NCI-H774 (cell line): Measurements from ENCODE around the gene DSCAML1.

Experiments
- DNase-seq: peaks from one replicate; lab custom pipeline; 2025; lab: John Stamatoyannopoulos, UW

DSCAML1 gene

GRCh38 chr11:117488996-117489952 lies 307.7 kb downstream of the DSCAML1 start:
- DNase-seq = no peak

- no peak for DNase-seq
Measured at GRCh38 chr11:117486059-117486458, 311.0 kb downstream of the DSCAML1 start.

- DNase-seq = no peak
Measured at GRCh38 chr11:117484156-117484555, 312.9 kb downstream of the DSCAML1 start.

- DNase-seq = no peak
Measured at GRCh38 chr11:117483372-117483771, 313.6 kb downstream of the DSCAML1 start.

GRCh38 chr11:117482881-117483280 lies 314.1 kb downstream of the DSCAML1 start:
- no peak for DNase-seq

- DNase-seq = no peak
Measured at GRCh38 chr11:117481885-117482284, 315.1 kb downstream of the DSCAML1 start.

GRCh38 chr11:117481036-117481435 lies 316.0 kb downstream of the DSCAML1 start:
- no peak for DNase-seq

- no peak for DNase-seq
Measured at GRCh38 chr11:117480221-117480620, 316.8 kb downstream of the DSCAML1 start.

- DNase-seq = no peak
Measured at GRCh38 chr11:117479372-117479771, 317.6 kb downstream of the DSCAML1 start.

- DNase-seq = no peak
Measured at GRCh38 chr11:117478926-117479325, 318.1 kb downstream of the DSCAML1 start.

GRCh38 chr11:117478126-117478860 lies 318.7 kb downstream of the DSCAML1 start:
- no peak for DNase-seq

GRCh38 chr11:117477721-117478120 lies 319.3 kb downstream of the DSCAML1 start:
- no peak for DNase-seq

- no peak for DNase-seq
Measured at GRCh38 chr11:117476531-117477142, 320.4 kb downstream of the DSCAML1 start.

GRCh38 chr11:117475716-117476530 lies 321.1 kb downstream of the DSCAML1 start:
- no peak for DNase-seq

- DNase-seq = peak; percentile 92
Measured at GRCh38 chr11:117473481-117474091, 323.4 kb downstream of the DSCAML1 start.

GRCh38 chr11:117471776-117472175 lies 325.2 kb downstream of the DSCAML1 start:
- no peak for DNase-seq

GRCh38 chr11:117470576-117470975 lies 326.4 kb downstream of the DSCAML1 start:
- no peak for DNase-seq

- no peak for DNase-seq
Measured at GRCh38 chr11:117468888-117469287, 328.1 kb downstream of the DSCAML1 start.

- DNase-seq = no peak
Measured at GRCh38 chr11:117467770-117468169, 329.2 kb downstream of the DSCAML1 start.

- no peak for DNase-seq
Measured at GRCh38 chr11:117466966-117467365, 330.1 kb downstream of the DSCAML1 start.
